AG04449 (cell line): ENCODE results near the gene C10orf90.
A peak's percentile ranks its signal among the peaks of the same experiment; 100 is the strongest.

Experiments
- CTCF ChIA-PET: fragments of 350-600 bp; formaldehyde crosslinking; extraction: SDS; loops from one replicate; lab custom pipeline; 2021; ENCODE audit warnings: antibody characterized with exemption; lab: Yijun Ruan, JAX
- POLR2A ChIA-PET: fragments of 400-600, 350-600 bp; formaldehyde crosslinking; extraction: SDS; loops from one replicate; lab custom pipeline; 2020; ENCODE audit warnings: antibody characterized with exemption, inconsistent platforms; lab: Yijun Ruan, JAX
- DNase-seq: peaks from one replicate; pipeline ENCODE4 v3.0.0-alpha.2; 2010; ENCODE audit warnings: low read depth, low spot score
- H3K4me3 ChIP-seq: 2 replicates; pipeline ENCODE4 v1.5.1; 2011; ENCODE audit warnings: low read depth, mild to moderate bottlenecking, control low read depth, low read length
- CTCF ChIP-seq: IDR thresholded peaks from one replicate; pipeline ENCODE4 v1.5.1; 2011; ENCODE audit warnings: mild to moderate bottlenecking, moderate library complexity, low read length, control low read depth, inconsistent platforms; ENCODE audit not compliant: insufficient read depth; ENCODE audit errors: missing control alignments

Gene C10orf90

GRCh38 chr10:126565441-126565840 lies 105.1 kb downstream of the C10orf90 start:
- ChIA-PET POLR2A (no interaction called here), CTCF (no interaction called here)
- TF ChIP-seq CTCF, result no peak
- H3K4me3 ChIP-seq, result no peak overlapping the region
- no peak for DNase-seq

GRCh38 chr10:126564326-126564888 lies 106.1 kb downstream of the C10orf90 start:
- TF ChIP-seq CTCF, result no peak
- POLR2A ChIA-PET, result no interaction called here
- DNase-seq, result no peak

DNA sequence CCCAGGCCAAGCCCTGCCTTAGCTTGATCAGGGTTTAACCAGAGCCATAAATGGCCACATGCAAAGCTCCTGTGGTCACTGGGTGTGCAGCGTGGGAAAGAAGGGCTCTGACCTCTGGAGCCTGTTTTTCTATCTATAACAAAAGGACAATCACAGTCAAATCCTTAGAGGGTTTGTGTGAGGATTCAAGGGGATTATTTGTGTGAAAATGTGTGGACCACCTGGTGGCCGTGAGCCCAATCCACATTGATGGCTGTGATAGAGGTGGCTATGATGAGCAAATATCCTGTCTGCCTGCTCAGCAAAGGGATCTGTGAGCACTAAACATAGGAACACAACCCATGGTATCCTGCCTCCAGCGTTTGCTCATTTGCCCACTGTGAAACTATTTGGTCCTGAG lies 107.1 kb downstream of the C10orf90 start:
- TF ChIP-seq CTCF, result no peak
- POLR2A ChIA-PET, result no interaction called here
- DNase-seq, result no peak
- CTCF ChIA-PET, result no interaction called here
- no peak overlapping the region for H3K4me3 ChIP-seq

More at GRCh38 chr10:126564326-126564888, 106.1 kb downstream of the C10orf90 start:
- CTCF ChIA-PET, result no interaction called here
- H3K4me3 ChIP-seq, result no peak overlapping the region

DNA sequence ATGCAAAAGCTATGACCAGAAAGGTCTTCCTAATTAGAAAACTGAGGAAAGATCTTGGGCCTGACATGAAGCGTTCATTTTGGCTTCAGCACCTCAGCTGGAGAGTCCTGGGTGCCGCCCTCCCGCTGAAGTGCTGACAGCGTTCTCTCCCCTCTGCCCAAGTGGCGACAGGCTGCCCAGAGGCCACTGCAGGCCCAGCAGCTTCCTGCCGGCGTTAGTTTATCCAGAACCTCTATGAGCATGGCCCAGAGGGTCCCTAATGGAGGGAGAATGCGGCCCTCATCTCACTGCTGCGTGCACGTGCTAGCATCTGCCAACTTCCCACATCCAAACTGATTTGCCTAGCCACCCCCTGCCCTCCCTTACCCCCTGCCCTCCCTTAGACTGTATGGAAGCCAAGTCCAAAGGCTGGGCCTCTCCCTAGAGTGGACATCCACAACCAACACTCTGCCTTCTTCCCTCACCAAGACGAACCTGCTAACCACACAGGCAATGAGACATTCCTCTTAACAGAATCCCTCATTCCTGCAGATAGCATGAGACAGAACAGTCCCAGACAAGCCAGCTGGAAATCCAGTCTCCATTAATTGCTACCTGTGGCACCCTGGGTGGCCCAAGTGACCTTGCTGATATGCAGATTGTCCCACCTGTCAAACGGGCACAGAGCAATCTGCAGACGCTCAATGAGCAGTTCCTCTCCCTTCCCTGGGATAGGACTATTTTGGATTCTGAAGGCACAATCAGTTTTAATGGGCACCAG lies 108.4 kb downstream of the C10orf90 start:
- CTCF ChIA-PET, result no interaction called here
- H3K4me3 ChIP-seq, result no peak overlapping the region
- POLR2A ChIA-PET, result no interaction called here

GRCh38 chr10:126561294-126561920 lies 109.1 kb downstream of the C10orf90 start:
- ChIA-PET POLR2A (no interaction called here), CTCF (no interaction called here)
- no peak for TF ChIP-seq CTCF
- peak overlapping the region; percentile 28 for H3K4me3 ChIP-seq
- no peak for DNase-seq

More for the DNA sequence above, 108.4 kb downstream of the C10orf90 start:
- no peak for DNase-seq
- no peak for TF ChIP-seq CTCF

DNA sequence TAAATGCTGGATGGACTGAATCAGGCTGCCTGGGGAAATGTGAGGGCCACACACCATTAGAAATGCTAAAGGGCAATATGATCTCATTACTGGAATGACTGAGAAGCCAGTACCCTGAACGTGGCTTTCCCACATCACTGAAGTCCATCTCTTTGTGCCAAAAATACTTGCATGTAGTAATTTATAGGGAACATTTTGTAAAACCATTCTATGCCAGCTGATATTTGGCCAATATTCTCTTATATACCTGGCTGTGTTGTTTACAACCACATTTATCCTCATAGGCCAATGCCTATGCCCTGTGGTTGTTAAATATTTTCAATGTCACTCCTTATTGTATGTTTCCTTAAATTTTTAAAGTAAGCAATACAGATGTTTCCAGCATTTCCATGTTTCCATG lies 111.6 kb downstream of the C10orf90 start:
- no peak for TF ChIP-seq CTCF
- ChIA-PET CTCF (no interaction called here), POLR2A (no interaction called here)

More for the DNA sequence above, 111.6 kb downstream of the C10orf90 start:
- no peak for DNase-seq
- no peak overlapping the region for H3K4me3 ChIP-seq
